Measurements from ENCODE around the gene COL1A2.

Gene COL1A2

DNA sequence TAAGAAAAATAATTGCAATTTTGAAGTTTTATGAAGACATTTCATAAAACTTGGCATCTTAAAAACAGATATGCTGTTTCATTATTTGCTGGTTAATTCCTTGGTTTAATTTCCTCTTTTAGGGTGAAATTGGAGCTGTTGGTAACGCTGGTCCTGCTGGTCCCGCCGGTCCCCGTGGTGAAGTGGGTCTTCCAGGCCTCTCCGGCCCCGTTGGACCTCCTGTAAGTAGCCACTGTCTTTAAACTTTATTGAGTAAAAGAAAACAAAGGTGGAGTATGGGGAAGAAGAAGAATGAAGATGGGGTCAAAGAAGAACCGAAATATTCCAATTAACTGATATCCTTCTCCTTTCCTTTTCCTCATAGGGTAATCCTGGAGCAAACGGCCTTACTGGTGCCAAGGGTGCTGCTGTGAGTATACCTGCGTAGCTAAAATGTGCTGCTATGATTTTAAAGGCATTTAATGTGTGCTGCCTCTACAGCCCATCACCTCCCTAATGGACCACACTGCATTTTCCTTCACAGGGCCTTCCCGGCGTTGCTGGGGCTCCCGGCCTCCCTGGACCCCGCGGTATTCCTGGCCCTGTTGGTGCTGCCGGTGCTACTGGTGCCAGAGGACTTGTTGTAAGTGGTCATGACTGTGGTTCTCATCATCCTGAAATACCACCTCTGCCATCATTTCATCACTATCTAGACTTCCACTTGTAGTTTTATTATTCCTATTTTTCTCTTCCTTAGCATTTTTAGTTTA lies 14.7 kb downstream of the COL1A2 start:
- DNase-seq (ENCODE audit: low spot score) = no peak
- TF ChIP-seq, protein P1, sequence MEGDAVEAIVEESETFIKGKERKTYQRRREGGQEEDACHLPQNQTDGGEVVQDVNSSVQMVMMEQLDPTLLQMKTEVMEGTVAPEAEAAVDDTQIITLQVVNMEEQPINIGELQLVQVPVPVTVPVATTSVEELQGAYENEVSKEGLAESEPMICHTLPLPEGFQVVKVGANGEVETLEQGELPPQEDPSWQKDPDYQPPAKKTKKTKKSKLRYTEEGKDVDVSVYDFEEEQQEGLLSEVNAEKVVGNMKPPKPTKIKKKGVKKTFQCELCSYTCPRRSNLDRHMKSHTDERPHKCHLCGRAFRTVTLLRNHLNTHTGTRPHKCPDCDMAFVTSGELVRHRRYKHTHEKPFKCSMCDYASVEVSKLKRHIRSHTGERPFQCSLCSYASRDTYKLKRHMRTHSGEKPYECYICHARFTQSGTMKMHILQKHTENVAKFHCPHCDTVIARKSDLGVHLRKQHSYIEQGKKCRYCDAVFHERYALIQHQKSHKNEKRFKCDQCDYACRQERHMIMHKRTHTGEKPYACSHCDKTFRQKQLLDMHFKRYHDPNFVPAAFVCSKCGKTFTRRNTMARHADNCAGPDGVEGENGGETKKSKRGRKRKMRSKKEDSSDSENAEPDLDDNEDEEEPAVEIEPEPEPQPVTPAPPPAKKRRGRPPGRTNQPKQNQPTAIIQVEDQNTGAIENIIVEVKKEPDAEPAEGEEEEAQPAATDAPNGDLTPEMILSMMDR (IDR thresholded peaks at IDR 0.05; ENCODE audit: borderline replicate concordance, control extremely low read depth, extremely low read depth, insufficient read depth, missing control alignments) = no peak
- in situ Hi-C loops (cut with MboI; ENCODE audit: low sequenced_read_pairs, unreplicated experiment) = no loop called here

DNA sequence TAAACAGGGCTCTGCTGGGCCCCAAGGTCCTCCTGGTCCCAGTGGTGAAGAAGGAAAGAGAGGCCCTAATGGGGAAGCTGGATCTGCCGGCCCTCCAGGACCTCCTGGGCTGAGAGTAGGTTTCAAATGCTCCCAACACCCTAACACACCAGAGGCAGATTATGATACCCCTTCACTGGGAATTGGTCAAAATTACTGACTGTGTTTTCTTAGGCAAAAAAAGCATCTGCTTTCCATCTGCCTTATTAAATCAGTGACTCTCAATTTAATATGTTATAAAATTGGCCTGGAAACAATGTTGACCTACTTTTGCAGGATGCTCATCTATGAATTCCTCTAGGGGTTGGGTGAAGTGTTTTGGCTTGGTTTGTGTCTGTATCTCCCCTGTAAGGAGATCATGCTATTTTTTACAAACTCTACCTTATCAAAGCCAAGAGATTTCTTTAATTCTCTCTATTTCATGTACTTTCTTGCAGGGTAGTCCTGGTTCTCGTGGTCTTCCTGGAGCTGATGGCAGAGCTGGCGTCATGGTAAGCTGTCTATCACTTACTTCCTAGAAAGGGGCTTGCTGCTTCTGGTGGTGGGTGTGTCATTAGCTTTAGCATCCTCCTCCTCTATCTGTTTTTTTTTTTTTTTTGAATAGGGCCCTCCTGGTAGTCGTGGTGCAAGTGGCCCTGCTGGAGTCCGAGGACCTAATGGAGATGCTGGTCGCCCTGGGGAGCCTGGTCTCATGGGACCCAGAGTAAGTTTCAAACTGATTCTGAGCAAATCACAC lies 15.9 kb downstream of the COL1A2 start:
- in situ Hi-C loops (cut with MboI; ENCODE audit: low sequenced_read_pairs, unreplicated experiment) = no loop called here
- TF ChIP-seq, protein P1 (IDR thresholded peaks at IDR 0.05; ENCODE audit: borderline replicate concordance, control extremely low read depth, extremely low read depth, insufficient read depth, missing control alignments) = no peak
- no peak for DNase-seq (ENCODE audit: low spot score)

DNA sequence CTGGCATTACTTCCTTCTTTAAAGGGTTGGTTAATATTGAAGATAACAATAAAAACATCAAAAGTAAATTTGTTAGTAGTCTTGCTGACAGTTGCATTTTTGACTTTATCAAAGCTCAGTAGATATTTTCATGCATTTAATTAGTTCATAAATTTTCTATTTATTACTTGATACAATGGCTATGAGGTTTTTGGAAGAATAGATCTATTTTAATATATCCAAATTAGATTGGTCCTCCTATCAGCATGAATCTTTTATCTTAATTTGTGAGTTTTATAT lies 16.4 kb downstream of the COL1A2 start:
- no peak for DNase-seq (ENCODE audit: low spot score)
- in situ Hi-C loops (cut with MboI; ENCODE audit: low sequenced_read_pairs, unreplicated experiment) = no loop called here
- TF ChIP-seq, protein P1 (IDR thresholded peaks at IDR 0.05; ENCODE audit: borderline replicate concordance, control extremely low read depth, extremely low read depth, insufficient read depth, missing control alignments) = no peak

DNA sequence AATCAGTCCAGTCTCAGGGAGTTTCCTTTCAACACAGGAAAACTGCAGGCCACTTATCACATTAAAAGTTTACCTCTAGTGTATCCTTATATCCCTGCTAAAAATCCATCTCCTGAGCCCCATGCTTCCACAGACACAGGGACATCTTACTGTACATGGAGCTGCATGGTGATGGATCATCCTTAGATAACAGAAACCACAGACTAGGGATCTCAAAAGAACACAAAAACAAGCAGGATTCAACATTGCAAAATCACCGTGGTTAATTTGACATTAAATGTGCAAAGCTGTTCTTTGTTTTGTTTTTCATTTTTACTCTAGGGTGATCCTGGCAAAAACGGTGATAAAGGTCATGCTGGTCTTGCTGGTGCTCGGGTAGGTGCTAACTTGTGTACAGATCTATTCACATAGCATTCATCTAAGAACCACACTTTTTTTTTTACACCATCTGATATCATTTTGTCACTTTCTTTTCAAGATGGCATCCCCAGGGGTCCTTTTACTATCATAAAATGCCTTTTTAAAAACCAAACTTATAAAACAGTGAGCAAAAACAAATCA lies 18.1 kb downstream of the COL1A2 start:
- TF ChIP-seq, protein P1 (IDR thresholded peaks at IDR 0.05; ENCODE audit: borderline replicate concordance, control extremely low read depth, extremely low read depth, insufficient read depth, missing control alignments) = no peak
- in situ Hi-C loops (cut with MboI; ENCODE audit: low sequenced_read_pairs, unreplicated experiment) = no loop called here
- no peak for DNase-seq (ENCODE audit: low spot score)

DNA sequence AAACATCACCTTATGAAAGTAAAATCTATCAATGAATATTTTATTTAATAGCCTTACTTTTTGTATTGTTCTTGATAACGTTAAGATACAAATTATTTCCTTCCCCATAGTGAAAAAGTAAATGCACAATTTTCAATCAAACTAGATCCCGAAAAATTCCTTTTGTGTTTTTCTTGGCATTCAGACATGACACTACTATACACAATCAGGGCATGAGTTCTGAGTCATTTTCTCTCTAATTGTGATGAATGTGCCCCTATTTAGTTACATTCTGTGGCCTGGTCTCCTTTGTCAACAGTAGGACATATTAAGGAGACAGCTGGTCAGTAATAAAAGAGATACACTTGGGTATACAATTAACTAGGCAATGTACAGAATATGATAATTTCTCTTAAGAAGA lies 19.8 kb downstream of the COL1A2 start:
- in situ Hi-C loops (cut with MboI; ENCODE audit: low sequenced_read_pairs, unreplicated experiment) = no loop called here
- no peak for DNase-seq (ENCODE audit: low spot score)
- TF ChIP-seq, protein P1 (IDR thresholded peaks at IDR 0.05; ENCODE audit: borderline replicate concordance, control extremely low read depth, extremely low read depth, insufficient read depth, missing control alignments) = no peak

DNA sequence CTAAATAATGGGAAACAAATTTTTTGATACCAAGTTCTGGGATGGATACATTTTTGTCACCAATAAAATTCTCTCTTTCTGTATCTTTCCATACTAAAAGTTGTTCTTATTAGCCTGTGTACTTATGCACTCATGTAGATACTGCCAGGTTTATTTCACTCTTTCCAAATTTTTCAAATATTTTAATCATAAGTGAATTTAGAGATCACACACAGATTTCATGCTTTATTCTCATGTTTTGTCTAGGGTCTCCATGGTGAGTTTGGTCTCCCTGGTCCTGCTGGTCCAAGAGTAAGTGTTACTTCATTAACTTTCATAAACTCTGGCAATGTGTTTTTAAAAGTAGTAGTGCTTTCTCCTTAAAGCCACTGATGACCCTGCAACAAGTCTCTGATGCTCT lies 20.3 kb downstream of the COL1A2 start:
- no peak for DNase-seq (ENCODE audit: low spot score)
- in situ Hi-C loops (cut with MboI; ENCODE audit: low sequenced_read_pairs, unreplicated experiment) = no loop called here
- TF ChIP-seq, protein P1 (IDR thresholded peaks at IDR 0.05; ENCODE audit: borderline replicate concordance, control extremely low read depth, extremely low read depth, insufficient read depth, missing control alignments) = no peak

Data from GM13976 (cell line).